ENCODE results near the gene VSTM4. TPM values are rescaled to one million over a fixed set of nuclear protein-coding genes. Genes with fewer than 3 reads are reported as not detected.

The VSTM4 gene
- total RNA-seq, 1 donor from 2014 or later, result 0.70 TPM

- no peak for DNase-seq (ENCODE audit: extremely low spot score, unreplicated experiment)
- Mint-ChIP-seq H3K36me3 (ENCODE audit: unreplicated experiment) (no peaks in the 10 kb centered on the region), H3K27ac (ENCODE audit: unreplicated experiment) (no peak overlapping the region), H3K27me3 (ENCODE audit: unreplicated experiment) (no peaks in the 10 kb centered on the region), H3K4me3 (ENCODE audit: unreplicated experiment) (no peak overlapping the region), H3K4me1 (ENCODE audit: unreplicated experiment) (no peaks in the 10 kb centered on the region), H3K9me3 (ENCODE audit: unreplicated experiment) (peaks cover 11% of the 10 kb centered on the region)
- TF ChIP-seq CTCF (IDR thresholded peaks at IDR 0.05), result no peak
These were observed 24.5 kb downstream of the VSTM4 start for GRCh38 chr10:49090696-49091380.

- no peak for DNase-seq (ENCODE audit: extremely low spot score, unreplicated experiment)
- Mint-ChIP-seq H3K27ac (ENCODE audit: unreplicated experiment) (no peak overlapping the region), H3K27me3 (ENCODE audit: unreplicated experiment) (no peaks in the 10 kb centered on the region), H3K4me3 (ENCODE audit: unreplicated experiment) (no peak overlapping the region), H3K4me1 (ENCODE audit: unreplicated experiment) (no peaks in the 10 kb centered on the region), H3K9me3 (ENCODE audit: unreplicated experiment) (peaks cover 11% of the 10 kb centered on the region), H3K36me3 (ENCODE audit: unreplicated experiment) (no peaks in the 10 kb centered on the region)
- no peak for TF ChIP-seq CTCF (IDR thresholded peaks at IDR 0.05)
These were observed 25.1 kb downstream of the VSTM4 start for GRCh38 chr10:49090189-49090575.

GRCh38 chr10:49089557-49090188 is 25.6 kb downstream of the VSTM4 start:
- DNase-seq (ENCODE audit: extremely low spot score, unreplicated experiment), result no peak
- peaks cover 1% of the 10 kb centered on the region for H3K27me3 Mint-ChIP-seq (ENCODE audit: unreplicated experiment)

GRCh38 chr10:49089152-49089551 is 26.2 kb downstream of the VSTM4 start:
- H3K36me3 Mint-ChIP-seq (ENCODE audit: unreplicated experiment), result no peaks in the 10 kb centered on the region
- no peak overlapping the region for H3K27ac Mint-ChIP-seq (ENCODE audit: unreplicated experiment)
- peaks cover 11% of the 10 kb centered on the region for H3K9me3 Mint-ChIP-seq (ENCODE audit: unreplicated experiment)
- no peak overlapping the region for H3K4me3 Mint-ChIP-seq (ENCODE audit: unreplicated experiment)
- no peaks in the 10 kb centered on the region for H3K4me1 Mint-ChIP-seq (ENCODE audit: unreplicated experiment)
- TF ChIP-seq CTCF (IDR thresholded peaks at IDR 0.05), result no peak
- DNase-seq (ENCODE audit: extremely low spot score, unreplicated experiment), result no peak
- H3K27me3 Mint-ChIP-seq (ENCODE audit: unreplicated experiment), result peaks cover 2% of the 10 kb centered on the region

More at GRCh38 chr10:49089557-49090188, 25.6 kb downstream of the VSTM4 start:
- Mint-ChIP-seq H3K36me3 (ENCODE audit: unreplicated experiment) (no peaks in the 10 kb centered on the region), H3K27ac (ENCODE audit: unreplicated experiment) (no peak overlapping the region), H3K9me3 (ENCODE audit: unreplicated experiment) (peaks cover 11% of the 10 kb centered on the region), H3K4me3 (ENCODE audit: unreplicated experiment) (no peak overlapping the region), H3K4me1 (ENCODE audit: unreplicated experiment) (no peaks in the 10 kb centered on the region)
- no peak for TF ChIP-seq CTCF (IDR thresholded peaks at IDR 0.05)

GRCh38 chr10:49086889-49087288 is 28.4 kb downstream of the VSTM4 start:
- peaks cover 11% of the 10 kb centered on the region for H3K9me3 Mint-ChIP-seq (ENCODE audit: unreplicated experiment)
- peaks cover 15% of the 10 kb centered on the region for H3K27me3 Mint-ChIP-seq (ENCODE audit: unreplicated experiment)
- no peak for DNase-seq (ENCODE audit: extremely low spot score, unreplicated experiment)
- peaks cover under 1% of the 10 kb centered on the region for H3K4me1 Mint-ChIP-seq (ENCODE audit: unreplicated experiment)
- H3K27ac Mint-ChIP-seq (ENCODE audit: unreplicated experiment), result no peak overlapping the region
- H3K4me3 Mint-ChIP-seq (ENCODE audit: unreplicated experiment), result no peak overlapping the region
- no peaks in the 10 kb centered on the region for H3K36me3 Mint-ChIP-seq (ENCODE audit: unreplicated experiment)
- no peak for TF ChIP-seq CTCF (IDR thresholded peaks at IDR 0.05)

All from osteocyte (in vitro differentiated cells).